Measurements from ENCODE around the gene MRTFB.

Gene MRTFB

GRCh38 chr16:14315683-14316320 is 244.7 kb downstream of the MRTFB start:
- DNase-seq = no peak

All from cerebellar nuclear complex (tissue), 1 donor.